Measurements from ENCODE around the gene TMEM223.

TMEM223 gene

GRCh38 chr11:62799486-62799885 lies 7.7 kb upstream of the TMEM223 start:
- no peak for DNase-seq

- DNase-seq: no peak
These were observed 4.5 kb upstream of the TMEM223 start for GRCh38 chr11:62796281-62796680.

GRCh38 chr11:62794201-62794775 lies 2.5 kb upstream of the TMEM223 start:
- DNase-seq: no peak

GRCh38 chr11:62792202-62792575 lies 383 bp upstream of the TMEM223 start:
- DNase-seq: peak; percentile 73

- DNase-seq: no peak
These were observed 2.2 kb downstream of the TMEM223 start for GRCh38 chr11:62789576-62789975.

GRCh38 chr11:62788991-62789390 lies 2.8 kb downstream of the TMEM223 start:
- peak; percentile 5 for DNase-seq

GRCh38 chr11:62787005-62787759 lies 4.6 kb downstream of the TMEM223 start, which contains the start of gene TMEM179B:
TSS of gene TMEM179B (plus strand) at chr11:62787402. CDS start at chr11:62787432, 30 bp downstream.
- peak; percentile 99 for DNase-seq

GRCh38 chr11:62786318-62787004 lies 5.3 kb downstream of the TMEM223 start:
- peak; percentile 87 for DNase-seq

- no peak for DNase-seq
These were observed 9.1 kb downstream of the TMEM223 start for GRCh38 chr11:62782753-62783152.

- no peak for DNase-seq
These were observed 13.4 kb downstream of the TMEM223 start for GRCh38 chr11:62778441-62778840.

GRCh38 chr11:62777389-62777788 lies 14.4 kb downstream of the TMEM223 start:
- DNase-seq: no peak

GRCh38 chr11:62775646-62776045 lies 16.2 kb downstream of the TMEM223 start:
- DNase-seq: no peak

GRCh38 chr11:62774407-62774806 lies 17.4 kb downstream of the TMEM223 start:
- no peak for DNase-seq

- DNase-seq: peak; percentile 99
These were observed 20.4 kb downstream of the TMEM223 start, which contains the start of gene TAF6L for GRCh38 chr11:62771144-62772021. TSS of gene TAF6L (plus strand) at chr11:62771396. CDS start at chr11:62775784, 4,388 bp downstream.

- peak; percentile 58 for DNase-seq
These were observed 21.0 kb downstream of the TMEM223 start for GRCh38 chr11:62770778-62771143.

- peak; percentile 21 for DNase-seq
These were observed 31.0 kb downstream of the TMEM223 start for GRCh38 chr11:62760867-62761227.

GRCh38 chr11:62757846-62758788 lies 33.7 kb downstream of the TMEM223 start:
- no peak for DNase-seq

GRCh38 chr11:62755086-62755615 lies 36.7 kb downstream of the TMEM223 start:
- DNase-seq: no peak

GRCh38 chr11:62753736-62754603 lies 37.8 kb downstream of the TMEM223 start, which contains the start of gene ZBTB3:
TSS of gene ZBTB3 (minus strand) at chr11:62754160. CDS start at chr11:62753664, 496 bp downstream.
- peak; percentile 99 for DNase-seq

- DNase-seq: no peak
These were observed 38.6 kb downstream of the TMEM223 start for GRCh38 chr11:62752994-62753735.
